Type B pancreatic cell (in vitro differentiated cells): Measurements from ENCODE around the gene CDC42. TPM values are rescaled to one million over a fixed set of nuclear protein-coding genes. Genes with fewer than 3 reads are reported as not detected.

Experiments used
- DNase-seq: peaks from one replicate; pipeline ENCODE4 v3.0.0; 2021; ENCODE audit warnings: mixed read lengths; ENCODE audit not compliant: unreplicated experiment; ENCODE audit errors: extremely low spot score
- H3K27ac Mint-ChIP-seq: 2 replicates; pipeline ENCODE4 v1.8.0; 2021; ENCODE audit warnings: mild to moderate bottlenecking, mixed read lengths
- H3K27me3 Mint-ChIP-seq: 2 replicates; pipeline ENCODE4 v1.8.0; 2021; ENCODE audit warnings: mixed read lengths
- H3K36me3 Mint-ChIP-seq: 2 replicates; pipeline ENCODE4 v1.8.0; 2021; ENCODE audit warnings: mixed read lengths
- H3K4me1 Mint-ChIP-seq: one replicate; pipeline ENCODE4 v1.8.0; 2021; ENCODE audit warnings: mixed read lengths; ENCODE audit not compliant: unreplicated experiment
- H3K4me3 Mint-ChIP-seq: 2 replicates; pipeline ENCODE4 v1.8.0; 2021; ENCODE audit warnings: mild to moderate bottlenecking, mixed read lengths
- H3K9me3 Mint-ChIP-seq: 2 replicates; pipeline ENCODE4 v1.8.0; 2021; ENCODE audit warnings: mixed read lengths
- CTCF ChIP-seq: fragments of 200-600 bp; sonication (generic); conservative IDR thresholded peaks from 2 replicates; pipeline ENCODE4 v1.5.0; 2021; ENCODE audit warnings: antibody characterized with exemption, mild to moderate bottlenecking
- total RNA-seq: library from RNA; stranded (reverse); gene quantifications from 2 replicates; pipeline ENCODE4 v1.2.1, GENCODE V29; 2021; ENCODE audit warnings: low replicate concordance

The CDC42 gene
- total RNA-seq, 1 donor from 2014 or later: 238 TPM

- Mint-ChIP-seq H3K36me3 (peaks cover 26% of the 10 kb centered on the region), H3K4me3 (no peak overlapping the region), H3K9me3 (no peaks in the 10 kb centered on the region), H3K4me1 (peaks cover 44% of the 10 kb centered on the region), H3K27me3 (no peaks in the 10 kb centered on the region), H3K27ac (peak overlapping the region; percentile 38)
- TF ChIP-seq CTCF: no peak
- DNase-seq: no peak
Measured at GRCh38 chr1:22076346-22076745, 23.8 kb downstream of the CDC42 start.

- H3K9me3 Mint-ChIP-seq: no peaks in the 10 kb centered on the region
- no peaks in the 10 kb centered on the region for H3K27me3 Mint-ChIP-seq
- TF ChIP-seq CTCF: no peak
- DNase-seq: no peak
- H3K4me3 Mint-ChIP-seq: no peak overlapping the region
- peaks cover 36% of the 10 kb centered on the region for H3K36me3 Mint-ChIP-seq
- peak overlapping the region; percentile 31 for H3K27ac Mint-ChIP-seq
- peaks cover 40% of the 10 kb centered on the region for H3K4me1 Mint-ChIP-seq
Measured at GRCh38 chr1:22077728-22078127, 25.2 kb downstream of the CDC42 start.

- DNase-seq: no peak
- no peaks in the 10 kb centered on the region for H3K27me3 Mint-ChIP-seq
- peaks cover 40% of the 10 kb centered on the region for H3K4me1 Mint-ChIP-seq
- H3K9me3 Mint-ChIP-seq: no peaks in the 10 kb centered on the region
- no peak for TF ChIP-seq CTCF
- H3K4me3 Mint-ChIP-seq: no peak overlapping the region
- peaks cover 36% of the 10 kb centered on the region for H3K36me3 Mint-ChIP-seq
- peak overlapping the region; percentile 31 for H3K27ac Mint-ChIP-seq
Measured at GRCh38 chr1:22078133-22078532, 25.6 kb downstream of the CDC42 start.

- no peak for TF ChIP-seq CTCF
- H3K27me3 Mint-ChIP-seq: no peaks in the 10 kb centered on the region
- no peak overlapping the region for H3K4me3 Mint-ChIP-seq
- peaks cover 50% of the 10 kb centered on the region for H3K36me3 Mint-ChIP-seq
- no peak overlapping the region for H3K27ac Mint-ChIP-seq
- peaks cover 28% of the 10 kb centered on the region for H3K4me1 Mint-ChIP-seq
- H3K9me3 Mint-ChIP-seq: no peaks in the 10 kb centered on the region
- DNase-seq: no peak
Measured at GRCh38 chr1:22080191-22080590, 27.7 kb downstream of the CDC42 start.

- Mint-ChIP-seq H3K36me3 (peaks cover 34% of the 10 kb centered on the region), H3K9me3 (no peaks in the 10 kb centered on the region), H3K27ac (peak overlapping the region; percentile 9), H3K4me1 (peaks cover 31% of the 10 kb centered on the region), H3K4me3 (no peak overlapping the region), H3K27me3 (no peaks in the 10 kb centered on the region)
- no peak for TF ChIP-seq CTCF
- DNase-seq: no peak
Measured at GRCh38 chr1:22088331-22088730, 35.8 kb downstream of the CDC42 start.

GRCh38 chr1:22089134-22089571 is 36.6 kb downstream of the CDC42 start:
- H3K4me1 Mint-ChIP-seq: peaks cover 31% of the 10 kb centered on the region

More at GRCh38 chr1:22089134-22089571, 36.6 kb downstream of the CDC42 start:
- DNase-seq: no peak
- H3K9me3 Mint-ChIP-seq: no peaks in the 10 kb centered on the region
- H3K27ac Mint-ChIP-seq: peak overlapping the region; percentile 35
- H3K27me3 Mint-ChIP-seq: no peaks in the 10 kb centered on the region
- no peak for TF ChIP-seq CTCF
- no peak overlapping the region for H3K4me3 Mint-ChIP-seq
- peaks cover 34% of the 10 kb centered on the region for H3K36me3 Mint-ChIP-seq
